HG02981 (cell line): ENCODE measurements around the gene MOB2.

Source experiments
- ATAC-seq: cut with Tn5 transposase; IDR thresholded peaks from one replicate; pipeline ENCODE4 v1.9.1; 2021; ENCODE audit warnings: mild to moderate bottlenecking, moderate library complexity; ENCODE audit not compliant: unreplicated experiment

Gene MOB2

GRCh38 chr11:1486054-1486825 lies at the start of gene MOB2:
TSS of gene MOB2 (minus strand) at chr11:1486779. CDS start at chr11:1486556, 223 bp downstream.
- no peak for ATAC-seq

GRCh38 chr11:1534682-1535081 lies 48.1 kb upstream of the MOB2 start:
- ATAC-seq: no peak

- ATAC-seq: no peak
Observed at GRCh38 chr11:1534171-1534570, 47.6 kb upstream of the MOB2 start.

- ATAC-seq: no peak
Observed at GRCh38 chr11:1533342-1533725, 46.8 kb upstream of the MOB2 start.

GRCh38 chr11:1532606-1533341 lies 46.2 kb upstream of the MOB2 start:
- no peak for ATAC-seq

GRCh38 chr11:1532014-1532586 lies 45.5 kb upstream of the MOB2 start:
- no peak for ATAC-seq

- no peak for ATAC-seq
Observed at GRCh38 chr11:1531449-1532013, 45.0 kb upstream of the MOB2 start.

GRCh38 chr11:1530686-1531448 lies 44.3 kb upstream of the MOB2 start:
- no peak for ATAC-seq

GRCh38 chr11:1529774-1530173 lies 43.2 kb upstream of the MOB2 start:
- no peak for ATAC-seq

GRCh38 chr11:1529286-1529685 lies 42.7 kb upstream of the MOB2 start:
- ATAC-seq: no peak

GRCh38 chr11:1528710-1529109 lies 42.1 kb upstream of the MOB2 start:
- ATAC-seq: no peak

GRCh38 chr11:1526785-1527184 lies 40.2 kb upstream of the MOB2 start:
- no peak for ATAC-seq

- ATAC-seq: no peak
Observed at GRCh38 chr11:1523779-1524178, 37.2 kb upstream of the MOB2 start.

- ATAC-seq: no peak
Observed at GRCh38 chr11:1523077-1523476, 36.5 kb upstream of the MOB2 start.

- ATAC-seq: no peak
Observed at GRCh38 chr11:1522081-1522424, 35.5 kb upstream of the MOB2 start.

- ATAC-seq: peak; percentile 72
Observed at GRCh38 chr11:1521382-1522080, 35.0 kb upstream of the MOB2 start.

- ATAC-seq: no peak
Observed at GRCh38 chr11:1520663-1521267, 34.2 kb upstream of the MOB2 start.

GRCh38 chr11:1520209-1520662 lies 33.7 kb upstream of the MOB2 start:
- no peak for ATAC-seq

GRCh38 chr11:1519028-1520010 lies 32.7 kb upstream of the MOB2 start:
- ATAC-seq: no peak
